Endothelial cell of umbilical vein (primary cell): ENCODE data around the gene DESI1. TPM values are rescaled to one million over a fixed set of nuclear protein-coding genes. Genes with fewer than 3 reads are reported as not detected.

Source experiments
- BruUV-seq: library from RNA; stranded (reverse); fragments of 400-500 nt; replicated peaks from 2 replicates; lab custom pipeline; 2021; lab: Mats Ljungman, UMichigan
- CTCF ChIA-PET: fragments of 300-600, 350-600 bp; sonication (Branson Sonifier 250); formaldehyde crosslinking; loops from one replicate; lab custom pipeline; 2021; ENCODE audit warnings: antibody characterized with exemption, inconsistent platforms; lab: Charles Lee
- POLR2A ChIA-PET: fragments of 300-600, 350-600 bp; sonication (Branson Sonifier 250); formaldehyde crosslinking; loops from one replicate; lab custom pipeline; 2021; ENCODE audit warnings: antibody characterized with exemption, inconsistent platforms; lab: Charles Lee
- DNase-seq: peaks from one replicate; pipeline ENCODE4 v3.0.0-alpha.2; 2011; ENCODE audit warnings: low read depth, low spot score
- FAIRE-seq: peaks from 2 replicates; lab custom pipeline; 2011; peaks lifted over from hg19 to GRCh38; lab: Jason Lieb, UNC
- H2AFZ ChIP-seq: 2 replicates; pipeline ENCODE4 v1.6.0; 2012; ENCODE audit warnings: low read depth, low read length, control low read depth, inconsistent platforms
- H3K27ac ChIP-seq: 2 replicates; pipeline ENCODE4 v1.5.1; 2011; ENCODE audit warnings: low read depth, mild to moderate bottlenecking, control low read depth, low read length, moderate library complexity; ENCODE audit not compliant: insufficient read depth
- H3K27me3 ChIP-seq, 2 experiments: 2 replicates each; pipeline versions ENCODE4 v1.6.0 to v1.6.1; 2011; ENCODE audit warnings: low read length in 2 of 2, mixed read lengths in 1 of 2; ENCODE audit not compliant: control insufficient read depth in 2 of 2, insufficient read depth in 2 of 2
- H3K36me3 ChIP-seq, 2 experiments: 2 replicates in 1 of 2; 3 replicates in 1 of 2; pipeline ENCODE4 v1.5.1; 2011; ENCODE audit warnings: low read length in 2 of 2, mild to moderate bottlenecking in 1 of 2, moderate library complexity in 1 of 2; ENCODE audit not compliant: control insufficient read depth in 2 of 2, insufficient read depth in 2 of 2; ENCODE audit errors: extremely low read depth in 1 of 2
- H3K4me1 ChIP-seq: 3 replicates; pipeline ENCODE4 v1.5.1; 2011; ENCODE audit warnings: mild to moderate bottlenecking, low read length; ENCODE audit not compliant: control insufficient read depth, insufficient read depth; ENCODE audit errors: extremely low read depth
- H3K4me2 ChIP-seq: 2 replicates; pipeline ENCODE4 v1.6.1; 2011; ENCODE audit warnings: low read length, control low read depth, mixed read lengths; ENCODE audit not compliant: insufficient read depth
- H3K4me3 ChIP-seq, 3 experiments: fragments of 200-600 bp in 1 of 3; sonication (generic), shearing (Covaris generic) in 1 of 3; replicated peaks in 1 of 3; 2 replicates each; pipeline ENCODE4 v1.5.1; 2011 to 2016; ENCODE audit warnings: control low read depth in 3 of 3, low read length in 3 of 3, mild to moderate bottlenecking in 2 of 3, inconsistent platforms in 1 of 3, low read depth in 1 of 3, moderate library complexity in 1 of 3; ENCODE audit not compliant: insufficient read depth in 1 of 3
- H3K79me2 ChIP-seq: 2 replicates; pipeline ENCODE4 v1.6.0; 2012; ENCODE audit warnings: low read length, inconsistent platforms; ENCODE audit not compliant: control insufficient read depth, insufficient read depth
- H3K9ac ChIP-seq: replicated peaks from 2 replicates; pipeline ENCODE3; 2011; ENCODE audit warnings: low read length, control low read depth; ENCODE audit not compliant: insufficient read depth; ENCODE audit errors: extremely low read depth
- H3K9me1 ChIP-seq: replicated peaks from 3 replicates; pipeline ENCODE4 v1.6.0; 2011; ENCODE audit warnings: mild to moderate bottlenecking, low read length; ENCODE audit not compliant: control insufficient read depth, insufficient read depth; ENCODE audit errors: extremely low read depth
- H3K9me3 ChIP-seq: replicated peaks from 2 replicates; pipeline ENCODE4 v1.5.1; 2012; ENCODE audit warnings: low read length, inconsistent platforms; ENCODE audit not compliant: control insufficient read depth, insufficient read depth
- H4K20me1 ChIP-seq: replicated peaks from 2 replicates; pipeline ENCODE3; 2011; ENCODE audit warnings: mild to moderate bottlenecking, low read length; ENCODE audit not compliant: control insufficient read depth, insufficient read depth; ENCODE audit errors: extremely low read depth
- CTCF ChIP-seq, 2 donors: IDR thresholded peaks; 1 replicate in 1 of 2; 2 replicates in 1 of 2; pipeline ENCODE4 v1.5.1; 2011; ENCODE audit warnings: low read length in 2 of 2, mild to moderate bottlenecking in 2 of 2, moderate library complexity in 2 of 2, control low read depth in 1 of 2, inconsistent platforms in 1 of 2, low read depth in 1 of 2; ENCODE audit not compliant: insufficient read depth in 1 of 2; ENCODE audit errors: extremely low read depth in 1 of 2
- EZH2 ChIP-seq: IDR thresholded peaks from 2 replicates; pipeline ENCODE4 v1.6.1; 2012; ENCODE audit warnings: borderline replicate concordance, low read depth, mild to moderate bottlenecking, moderate library complexity, low read length, inconsistent platforms; ENCODE audit not compliant: severe bottlenecking
- FOS ChIP-seq: IDR thresholded peaks from 2 replicates; pipeline ENCODE4 v1.6.1; 2011; ENCODE audit warnings: mild to moderate bottlenecking, low read length, moderate library complexity, borderline replicate concordance; ENCODE audit not compliant: insufficient read depth
- GATA2 ChIP-seq: IDR thresholded peaks from 2 replicates; pipeline ENCODE4 v1.7.0; 2011; ENCODE audit warnings: low read depth, mild to moderate bottlenecking, moderate library complexity, mixed read lengths, low read length; ENCODE audit not compliant: insufficient read length, insufficient read depth
- JUN ChIP-seq: IDR thresholded peaks from 2 replicates; pipeline ENCODE4 v1.6.1; 2011; ENCODE audit warnings: borderline replicate concordance, low read depth; ENCODE audit not compliant: insufficient read length, insufficient read depth
- MAX ChIP-seq: IDR thresholded peaks from 2 replicates; pipeline ENCODE4 v1.6.1; 2011; ENCODE audit not compliant: insufficient read depth, insufficient read length
- MYC ChIP-seq: IDR thresholded peaks from one replicate; pipeline ENCODE4 v1.6.1; 2011; ENCODE audit warnings: mild to moderate bottlenecking, low read depth, low read length
- POLR2A ChIP-seq: IDR thresholded peaks from 2 replicates; pipeline ENCODE4 v1.6.1; 2012; ENCODE audit warnings: low read depth, mild to moderate bottlenecking, control low read depth, low read length
- POLR2AphosphoS5 ChIP-seq: IDR thresholded peaks from 2 replicates; pipeline ENCODE4 v1.6.1; 2012; ENCODE audit warnings: low read depth, mild to moderate bottlenecking, control low read depth, low read length, moderate library complexity; ENCODE audit not compliant: insufficient read depth
- dilution Hi-C: fragments of 300-500 bp; cut with MboI; formaldehyde crosslinking; loops from one replicate; pipeline ENCODE4 v1.15.0; 2019; ENCODE audit warnings: low sequenced_read_pairs; ENCODE audit not compliant: extremely low pct_ligation_motif_present
- intact Hi-C: fragments of 100-400 bp; cut with micrococcal nuclease; formaldehyde crosslinking; loops from one replicate; pipeline ENCODE4 v1.10.0; 2022
- polyA plus RNA-seq, 4 experiments: library from polyadenylated mRNA; depleted of rRNA in 3 of 4; stranded (reverse) in 3 of 4; unstranded in 1 of 4; fragments of >200 nt; gene quantifications; 2 replicates each; pipeline versions ENCODE4 v1.2.1 to v1.2.3, GENCODE V29; 2011 to 2012; ENCODE audit warnings: missing spikeins in 1 of 4
- total RNA-seq: library from RNA; stranded (reverse); gene quantifications from 2 replicates; pipeline ENCODE4 v1.2.3, GENCODE V29; 2021

The DESI1 gene
- total and polyA plus RNA-seq, 2 donors (not counting 3 experiments of a cell fraction or from before 2014, with no cell fraction given) = 36.8 to 59.1 TPM

- Histone ChIP-seq H3K4me3 (no peak overlapping the region), H3K4me1 (peaks cover 6% of the 10 kb centered on the region), H3K27me3 (no peaks in the 10 kb centered on the region), H3K79me2 (peaks cover 2% of the 10 kb centered on the region), H3K9ac (no peak overlapping the region), H2AFZ (no peak overlapping the region), H3K36me3 (no peaks in the 10 kb centered on the region), H3K27ac (no peak overlapping the region), H3K9me1 (no peaks in the 10 kb centered on the region), H3K9me3 (no peaks in the 10 kb centered on the region), H4K20me1 (no peaks in the 10 kb centered on the region), H3K4me2 (no peak overlapping the region)
- BruUV-seq = no TSS peak
- ChIA-PET POLR2A (no interaction called here), CTCF (interaction anchor here (1.3 kb wide), 1 partner anchor 42 kb away, joined by 3 read pairs; no protein-coding TSS in a partner anchor)
- dilution Hi-C loops = no loop called here
- DNase-seq (no peak), FAIRE-seq (no peak)
- no peak for TF ChIP-seq JUN
- TF ChIP-seq GATA2 = no peak
- no peak for TF ChIP-seq MYC
- TF ChIP-seq POLR2AphosphoS5 = no peak
- no peak for TF ChIP-seq CTCF (IDR thresholded peaks at IDR 0.05; ENCODE audit: extremely low read depth in 1 of 2, insufficient read depth in 1 of 2, low read depth in 1 of 2, low read length in 2 of 2)
- TF ChIP-seq FOS = no peak
- TF ChIP-seq EZH2 = no peak
- TF ChIP-seq MAX = no peak
- TF ChIP-seq POLR2A = no peak
- intact Hi-C loops = no loop called here
Observed at GRCh38 chr22:41585898-41586297, 34.9 kb downstream of the DESI1 start.
